NT2/D1 (cell line): Measurements from ENCODE around the gene FZD7.
A peak's percentile ranks its signal among the peaks of the same experiment; 100 is the strongest.

Experiments
- DNase-seq: peaks from one replicate; pipeline ENCODE4 v3.0.0-alpha.2; 2011; ENCODE audit warnings: low read depth, low spot score
- H3K27me3 ChIP-seq: 2 replicates; pipeline ENCODE4 v1.6.0; 2011; ENCODE audit warnings: mild to moderate bottlenecking; ENCODE audit not compliant: insufficient read length, insufficient read depth
- H3K36me3 ChIP-seq: 2 replicates; pipeline ENCODE4 v1.6.1; 2011; ENCODE audit warnings: mild to moderate bottlenecking, low read length, mixed read lengths; ENCODE audit not compliant: insufficient read depth, insufficient read length
- H3K4me1 ChIP-seq: 2 replicates; pipeline ENCODE4 v1.5.1; 2011; ENCODE audit not compliant: insufficient read depth, insufficient read length
- H3K4me3 ChIP-seq: 2 replicates; pipeline ENCODE4 v1.5.1; 2011; ENCODE audit warnings: low read depth; ENCODE audit not compliant: insufficient read length
- H3K9ac ChIP-seq: 2 replicates; pipeline ENCODE4 v1.6.0; 2011; ENCODE audit warnings: low read depth; ENCODE audit not compliant: insufficient read length
- H3K9me3 ChIP-seq: 2 replicates; pipeline ENCODE4 v1.5.1; 2011; ENCODE audit warnings: mild to moderate bottlenecking, low read length; ENCODE audit not compliant: insufficient read depth
- SUZ12 ChIP-seq: IDR thresholded peaks from 2 replicates; pipeline ENCODE4 v1.6.1; 2011; ENCODE audit not compliant: insufficient read length, insufficient read depth; ENCODE audit errors: extremely low read depth
- YY1 ChIP-seq: IDR thresholded peaks from 2 replicates; pipeline ENCODE4 v1.6.1; 2011; ENCODE audit not compliant: insufficient read length, insufficient read depth
- ZNF274 ChIP-seq: IDR thresholded peaks from 2 replicates; pipeline ENCODE4 v1.6.1; 2011; ENCODE audit warnings: mild to moderate bottlenecking, low read depth, low read length

The FZD7 gene

GRCh38 chr2:202037086-202037485 is 3.4 kb downstream of the FZD7 start:
- Histone ChIP-seq H3K9me3 (no peaks in the 10 kb centered on the region; the same call in 1 of the 2 replicates), H3K9ac (peak overlapping the region; percentile 97), H3K36me3 (peaks cover 29% of the 10 kb centered on the region), H3K4me1 (peaks cover 7% of the 10 kb centered on the region), H3K27me3 (peaks cover 24% of the 10 kb centered on the region), H3K4me3 (peak overlapping the region; percentile 95)
- no peak for TF ChIP-seq SUZ12
- TF ChIP-seq YY1 = no peak
- TF ChIP-seq ZNF274 = no peak
- DNase-seq = no peak

GRCh38 chr2:202038471-202039277 is 5.0 kb downstream of the FZD7 start:
- Histone ChIP-seq H3K27me3 (peaks cover 31% of the 10 kb centered on the region), H3K36me3 (peaks cover 29% of the 10 kb centered on the region), H3K9me3 (no peaks in the 10 kb centered on the region; the same call in 1 of the 2 replicates), H3K4me3 (peak overlapping the region; percentile 3), H3K9ac (peak overlapping the region; percentile 47), H3K4me1 (peaks cover 7% of the 10 kb centered on the region)
- TF ChIP-seq ZNF274 = no peak
- TF ChIP-seq SUZ12 = no peak
- DNase-seq = no peak

- DNase-seq = no peak
- TF ChIP-seq ZNF274 = no peak
- TF ChIP-seq YY1 = no peak
- no peak for TF ChIP-seq SUZ12
- H3K9me3 ChIP-seq = no peaks in the 10 kb centered on the region; the same call in 1 of the 2 replicates
- peaks cover 31% of the 10 kb centered on the region for H3K27me3 ChIP-seq
- no peak overlapping the region for H3K4me3 ChIP-seq
- peak overlapping the region; percentile 14 for H3K9ac ChIP-seq
- H3K4me1 ChIP-seq = peaks cover 7% of the 10 kb centered on the region
- H3K36me3 ChIP-seq = peaks cover 29% of the 10 kb centered on the region
Observed at GRCh38 chr2:202039278-202040078, 5.8 kb downstream of the FZD7 start.

- Histone ChIP-seq H3K4me3 (no peak overlapping the region), H3K27me3 (peaks cover 23% of the 10 kb centered on the region), H3K9ac (no peak overlapping the region), H3K9me3 (no peaks in the 10 kb centered on the region; the same call in 1 of the 2 replicates), H3K4me1 (peaks cover 7% of the 10 kb centered on the region), H3K36me3 (peaks cover 23% of the 10 kb centered on the region)
- TF ChIP-seq SUZ12 = no peak
- no peak for TF ChIP-seq ZNF274
- no peak for TF ChIP-seq YY1
- no peak for DNase-seq
Observed at GRCh38 chr2:202040079-202040844, 6.6 kb downstream of the FZD7 start.

GRCh38 chr2:202042444-202042843 is 8.8 kb downstream of the FZD7 start:
- no peak for DNase-seq
- Histone ChIP-seq H3K4me3 (no peak overlapping the region), H3K9ac (no peak overlapping the region), H3K9me3 (no peaks in the 10 kb centered on the region), H3K27me3 (peaks cover 14% of the 10 kb centered on the region), H3K4me1 (no peaks in the 10 kb centered on the region), H3K36me3 (peaks cover 4% of the 10 kb centered on the region)
- TF ChIP-seq SUZ12 (no peak), YY1 (no peak), ZNF274 (no peak)

GRCh38 chr2:202043475-202043874 is 9.8 kb downstream of the FZD7 start:
- Histone ChIP-seq H3K9ac (no peak overlapping the region), H3K9me3 (no peaks in the 10 kb centered on the region), H3K36me3 (no peaks in the 10 kb centered on the region), H3K4me3 (no peak overlapping the region), H3K27me3 (peaks cover 14% of the 10 kb centered on the region), H3K4me1 (no peaks in the 10 kb centered on the region)
- no peak for DNase-seq
- no peak for TF ChIP-seq YY1
- no peak for TF ChIP-seq SUZ12
- no peak for TF ChIP-seq ZNF274

GRCh38 chr2:202044777-202045176 is 11.1 kb downstream of the FZD7 start:
- TF ChIP-seq SUZ12 (no peak), ZNF274 (no peak), YY1 (no peak)
- Histone ChIP-seq H3K9me3 (no peaks in the 10 kb centered on the region), H3K4me1 (no peaks in the 10 kb centered on the region), H3K9ac (no peak overlapping the region), H3K36me3 (no peaks in the 10 kb centered on the region), H3K27me3 (peaks cover 14% of the 10 kb centered on the region), H3K4me3 (no peak overlapping the region)
- no peak for DNase-seq
